K562 treated with DMSO at 1 percent for 24 hours (cell line): ENCODE measurements around the gene NDUFAF4. TPM values are rescaled to one million over a fixed set of nuclear protein-coding genes. Genes with fewer than 3 reads are reported as not detected.

ENCODE experiments used
- total RNA-seq: library from RNA; unstranded; fragments of 300-600 nt; gene quantifications from 2 replicates; pipeline ENCODE4 v1.2.3, GENCODE V29; 2022; ENCODE audit warnings: low read depth; ENCODE audit not compliant: insufficient read depth

The NDUFAF4 gene
- total RNA-seq, result 17.9 and 19.9 TPM in 2 replicates

GRCh38 chr6:96897396-96898240, at the start of gene NDUFAF4:
Gene NDUFAF4, minus strand, starts transcription at chr6:96897891. Its CDS starts 90 bp downstream, at chr6:96897801.

Other genes starting within 250 kb of the NDUFAF4 start
- gene GPR63, start 60.4 kb downstream of the NDUFAF4 start, total RNA-seq, result 1.2 and 1.4 TPM in 2 replicates
- 0.94 and 1.1 TPM in 2 replicates for gene KLHL32, start 26.8 kb upstream of the NDUFAF4 start, total RNA-seq